Stimulated activated CD4-positive, alpha-beta T cell treated with anti-CD3 and anti-CD28 coated beads, Interleukin-12 subunit alpha, Interleukin-12 subunit beta, amount 100 ng/mL, for 24 hours (primary cell): ENCODE measurements around the gene ELANE.
"Not testable (repeated sequence)": the region's sequence is repeated elsewhere in the genome, so short reads cannot be mapped to it uniquely, and the experiment has no call there.

Experiments used
- DNase-seq, 2 experiments: peaks; one replicate each; pipeline ENCODE4 v3.0.0-alpha.2; 2020; ENCODE audit warnings: low read depth in 2 of 2

Gene ELANE

DNA sequence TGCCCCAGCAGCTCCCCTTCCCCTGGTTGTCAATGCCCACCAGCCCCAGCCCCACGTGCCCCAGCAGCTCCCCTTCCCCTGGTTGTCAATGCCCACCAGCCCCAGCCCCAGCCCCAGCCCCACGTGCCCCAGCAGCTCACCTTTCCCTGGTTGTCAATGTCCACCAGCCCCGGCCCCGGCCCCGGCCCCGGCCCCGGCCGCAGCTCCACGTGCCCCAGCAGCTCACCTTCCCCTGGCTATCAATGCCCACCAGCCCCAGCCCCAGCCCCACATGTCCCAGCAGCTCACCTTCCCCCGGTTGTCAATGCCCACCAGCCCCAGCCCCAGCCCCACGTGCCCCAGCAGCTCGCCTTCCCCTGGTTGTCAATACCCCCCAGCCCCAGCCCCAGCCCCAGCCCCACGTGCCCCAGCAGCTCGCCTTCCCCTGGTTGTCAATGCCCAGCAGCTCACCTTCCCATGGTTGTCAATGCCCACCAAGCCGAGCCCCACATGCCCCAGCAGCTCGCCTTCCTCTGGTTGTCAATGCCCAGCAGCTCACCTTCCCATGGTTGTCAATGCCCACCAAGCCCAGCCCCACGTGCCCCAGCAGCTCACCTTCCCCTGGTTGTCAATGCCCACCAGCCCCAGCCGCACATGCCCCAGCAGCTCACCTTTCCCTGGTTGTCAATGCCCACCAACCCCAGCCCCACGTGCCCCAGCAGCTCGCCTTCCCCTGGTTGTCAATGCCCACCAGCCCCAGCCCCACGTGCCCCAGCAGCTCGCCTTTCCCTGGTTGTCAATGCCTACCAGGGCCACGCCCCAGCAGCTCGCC lies 26.9 kb downstream of the ELANE start:
- DNase-seq, result not testable (repeated sequence)

- DNase-seq, result no peak
Observed at GRCh38 chr19:879711-880438, 27.8 kb downstream of the ELANE start.

DNA sequence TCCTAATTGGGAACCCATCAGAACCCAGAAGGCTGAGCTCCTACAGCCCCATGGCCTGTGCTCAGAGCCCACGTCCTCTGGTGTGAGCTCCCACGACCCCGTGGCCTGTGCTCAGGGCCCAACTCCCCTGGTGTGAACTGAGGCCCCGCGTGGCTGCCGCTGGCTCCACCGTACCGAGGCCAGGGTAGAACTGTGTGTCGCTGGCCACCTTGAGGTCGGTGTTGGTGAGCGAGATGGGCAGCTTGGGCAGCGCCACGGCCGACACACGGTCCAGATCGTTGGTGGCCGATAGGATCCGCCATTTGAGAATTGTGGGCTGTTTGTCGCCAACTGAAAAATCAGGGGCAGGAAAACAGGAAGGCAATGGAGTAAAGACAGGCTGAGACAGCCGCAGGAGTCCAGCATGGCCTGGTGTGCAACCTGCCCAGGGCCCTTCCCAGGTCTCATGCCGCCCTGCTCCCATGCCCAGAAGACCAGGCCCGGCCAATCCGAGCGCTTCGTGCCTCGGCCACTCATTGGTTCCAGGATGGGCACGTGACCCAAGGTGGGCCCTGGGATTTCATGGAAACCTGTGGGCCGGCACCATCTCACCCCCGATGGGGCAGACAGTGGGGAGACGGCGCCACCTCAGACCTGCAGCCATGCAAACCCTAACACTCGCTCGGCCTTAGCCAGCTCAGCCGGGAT lies 29.4 kb downstream of the ELANE start:
- DNase-seq, result no peak

GRCh38 chr19:882871-883497 lies 30.9 kb downstream of the ELANE start:
- DNase-seq, result no peak

GRCh38 chr19:883661-884211 lies 31.6 kb downstream of the ELANE start:
- DNase-seq, result no peak

GRCh38 chr19:884420-885211 lies 32.5 kb downstream of the ELANE start:
- DNase-seq, result no peak

DNA sequence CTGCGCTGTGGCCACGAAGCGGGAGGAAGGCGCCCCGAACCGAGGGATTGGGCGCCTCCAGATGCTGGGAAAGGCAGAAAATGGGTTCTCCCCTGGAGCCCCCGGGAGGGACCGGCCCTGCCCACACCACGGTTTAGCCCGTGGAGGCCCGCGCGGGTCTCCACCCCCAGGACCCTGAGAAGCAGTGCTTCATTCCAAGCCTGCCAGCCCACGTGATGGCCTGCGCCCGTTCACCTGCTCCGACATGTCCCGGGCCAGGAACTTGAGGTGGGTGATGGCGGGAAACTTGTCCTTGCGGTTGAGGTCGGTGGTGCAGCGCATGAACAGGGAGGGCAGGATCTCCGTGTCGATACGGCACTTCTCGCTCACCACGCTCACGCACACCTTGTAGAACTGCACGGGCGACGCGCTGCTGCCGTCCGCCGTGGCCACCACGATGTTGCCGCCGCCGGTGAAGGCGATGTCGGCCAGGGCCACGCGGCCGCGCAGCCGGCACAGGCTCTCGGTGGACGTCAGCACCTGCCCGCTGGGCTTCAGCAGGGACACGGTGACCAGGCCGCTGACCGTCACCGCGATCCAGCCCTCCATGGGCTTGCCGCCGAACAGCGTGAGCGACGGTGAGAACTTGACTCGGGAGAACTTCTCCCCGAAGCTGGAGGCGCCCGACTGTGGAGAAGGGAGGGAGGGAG lies 33.6 kb downstream of the ELANE start:
- no peak for DNase-seq

GRCh38 chr19:887072-887471 lies 35.0 kb downstream of the ELANE start:
- DNase-seq, result no peak

DNA sequence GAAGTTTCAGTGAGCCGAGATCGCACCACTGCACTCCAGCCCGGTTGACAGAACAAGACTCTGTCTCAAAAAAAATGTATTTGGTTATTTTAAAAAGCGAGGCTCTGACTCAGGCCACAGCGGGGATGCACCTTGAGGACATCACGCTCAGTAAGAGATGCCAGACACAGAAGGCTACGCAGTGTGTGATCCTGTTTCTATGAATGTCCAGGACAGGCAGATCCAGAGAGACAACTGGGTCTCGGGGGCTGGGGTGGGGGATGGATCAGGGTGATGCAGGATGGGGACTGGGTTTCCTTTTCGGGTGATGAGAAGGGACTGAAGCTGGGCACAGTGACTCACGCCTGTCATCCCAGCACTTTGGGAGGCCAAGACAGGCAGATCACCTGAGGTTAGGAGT lies 35.5 kb downstream of the ELANE start:
- no peak for DNase-seq

DNA sequence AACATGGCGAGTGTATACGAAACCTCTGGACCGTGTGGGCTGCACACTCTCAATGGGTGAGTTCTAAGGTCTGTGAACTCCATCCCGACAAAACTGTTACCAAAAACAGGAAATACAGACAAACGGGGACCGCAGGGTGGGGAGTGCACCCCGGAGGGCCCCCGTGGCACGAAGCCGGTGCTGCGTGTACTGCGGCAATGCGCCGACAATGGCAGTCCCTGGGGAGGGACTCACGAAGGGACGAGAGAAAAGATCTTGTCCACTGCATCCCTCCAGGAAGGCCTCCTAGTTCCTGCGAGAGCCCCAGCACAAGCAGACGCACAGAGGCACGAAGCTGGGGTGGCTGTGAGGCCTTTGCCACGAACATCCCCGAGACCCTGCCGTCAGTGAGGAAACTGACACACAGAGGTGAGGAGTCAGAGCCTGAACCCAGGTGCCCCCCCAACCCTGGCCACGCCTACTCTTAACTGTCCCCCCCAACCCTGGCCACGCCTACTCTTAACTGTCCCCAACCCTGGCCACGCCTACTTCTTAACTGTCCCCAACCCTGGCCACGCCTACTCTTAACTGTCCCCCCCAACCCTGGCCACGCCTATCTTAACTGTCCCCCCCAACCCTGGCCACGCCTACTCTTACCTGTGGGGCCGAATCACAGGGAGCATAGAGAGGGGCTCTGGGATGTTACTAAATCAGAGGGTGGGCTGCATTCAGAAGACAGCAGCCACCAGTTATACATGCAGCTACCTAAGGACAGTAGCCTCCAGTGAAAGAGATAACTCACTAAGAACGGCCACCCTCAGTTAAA lies 36.7 kb downstream of the ELANE start:
- no peak for DNase-seq

DNA sequence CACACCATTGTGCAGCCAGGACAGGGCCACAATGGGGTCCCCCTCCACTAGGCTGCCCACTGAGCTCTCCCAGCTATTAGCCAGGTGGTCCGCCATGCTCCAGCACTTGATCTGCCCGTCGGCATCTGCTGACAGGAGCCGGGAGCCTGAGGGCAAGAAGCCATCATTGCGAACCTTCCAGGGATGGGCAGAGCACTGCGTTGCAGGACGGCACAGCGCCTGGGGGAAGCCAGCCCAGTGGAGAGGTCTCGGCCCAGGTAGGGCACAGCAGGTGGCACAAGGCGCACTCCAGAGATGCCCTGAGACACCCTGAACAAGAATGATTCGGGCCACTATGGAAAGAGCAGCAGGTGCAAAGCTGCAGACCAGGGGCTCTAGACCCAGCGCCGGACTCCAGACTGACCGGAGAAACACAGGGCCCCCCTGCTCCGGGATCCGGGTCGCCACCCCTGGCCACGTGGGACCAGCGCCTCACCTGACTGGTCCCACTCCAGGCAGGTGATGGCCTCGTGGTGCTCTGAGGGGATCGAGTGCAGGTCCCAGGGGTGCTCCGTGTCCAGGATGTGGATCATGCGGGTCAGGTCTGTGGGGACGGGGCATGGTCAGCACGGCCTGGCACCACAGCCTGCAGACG lies 37.7 kb downstream of the ELANE start:
- DNase-seq, result no peak

GRCh38 chr19:890831-891230 lies 38.7 kb downstream of the ELANE start:
- no peak for DNase-seq

- DNase-seq, result not testable (repeated sequence)
Observed at GRCh38 chr19:891421-892200, 39.5 kb downstream of the ELANE start.

GRCh38 chr19:892243-892893 lies 40.3 kb downstream of the ELANE start:
- no peak for DNase-seq

DNA sequence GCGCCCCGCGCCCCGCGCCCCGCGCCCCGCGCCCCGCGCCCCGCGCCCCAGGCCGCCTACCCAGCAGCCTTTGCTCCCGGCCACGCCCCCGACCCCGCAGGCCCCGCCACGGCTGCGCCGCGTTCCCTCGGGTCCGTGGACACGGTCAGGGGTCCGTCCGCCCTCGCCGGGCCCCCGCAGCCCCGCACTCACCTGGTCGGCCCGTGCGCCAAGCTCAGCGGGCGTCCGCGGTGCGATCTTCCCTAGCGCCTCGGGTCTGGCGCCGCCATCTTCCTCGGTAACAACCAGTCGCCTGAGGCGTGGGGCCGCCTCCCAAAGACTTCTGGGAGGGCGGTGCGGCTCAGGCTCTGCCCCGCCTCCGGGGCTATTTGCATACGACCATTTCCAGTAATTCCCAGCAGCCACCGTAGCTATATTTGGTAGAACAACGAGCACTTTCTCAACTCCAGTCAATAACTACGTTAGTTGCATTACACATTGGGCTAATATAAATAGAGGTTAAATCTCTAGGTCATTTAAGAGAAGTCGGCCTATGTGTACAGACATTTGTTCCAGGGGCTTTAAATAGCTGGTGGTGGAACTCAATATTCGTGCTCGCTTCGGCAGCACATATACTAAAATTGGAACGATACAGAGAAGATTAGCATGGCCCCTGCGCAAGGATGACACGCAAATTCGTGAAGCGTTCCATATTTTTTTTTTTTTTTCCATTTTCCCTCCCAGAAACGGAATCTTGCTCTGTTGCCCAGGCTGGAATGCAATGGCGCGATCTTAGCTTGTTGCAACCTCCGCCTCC lies 41.0 kb downstream of the ELANE start, which contains the start of the genes MED16 and RNU6-9:
Gene MED16, minus strand, starts transcription at position 294 of the 796 bp plus-strand sequence. CDS start 2,056 bp downstream, outside the sequence.
Gene RNU6-9, plus strand, starts transcription at position 591 of the 796 bp plus-strand sequence.
- peak; percentile 74 to 83 for DNase-seq

DNA sequence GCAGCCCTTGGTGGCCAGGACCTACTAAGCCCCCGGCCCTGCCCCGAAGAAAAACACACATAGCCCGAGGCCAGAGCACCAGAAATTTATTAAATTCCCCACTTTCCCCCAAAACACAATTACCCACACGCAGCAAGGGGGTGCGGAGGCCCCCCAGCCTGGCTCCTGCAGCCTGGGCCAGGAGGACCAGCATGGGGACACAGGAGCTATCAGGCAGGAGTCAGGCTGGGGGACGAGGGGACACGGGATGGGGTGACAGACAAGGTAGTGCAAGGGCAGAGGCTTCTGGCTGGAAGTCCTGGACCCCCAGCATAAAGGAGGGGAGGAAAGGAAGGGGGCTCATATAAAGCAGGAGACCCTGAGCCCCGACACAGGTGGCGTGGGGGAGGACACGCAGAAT lies 44.3 kb downstream of the ELANE start:
- DNase-seq, result no peak

DNA sequence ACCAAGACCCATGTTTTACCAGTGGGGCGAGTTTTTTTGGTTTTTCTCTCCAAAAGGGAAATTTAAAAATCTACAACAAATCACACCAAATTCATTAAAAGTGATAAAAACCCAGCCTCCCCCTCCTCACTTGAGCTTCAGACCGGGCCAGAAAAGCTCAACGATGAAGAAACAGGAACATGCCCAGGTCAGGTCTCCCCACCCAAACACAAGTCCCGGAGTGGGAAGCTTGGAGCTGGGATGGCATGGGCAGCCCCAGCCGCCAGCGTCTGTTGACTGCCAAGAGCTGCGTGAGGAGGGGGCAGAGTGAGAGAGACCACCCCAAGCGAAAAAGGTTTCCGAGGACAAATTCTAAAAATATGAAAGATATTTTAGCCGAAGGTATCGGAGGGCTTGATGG lies 44.9 kb downstream of the ELANE start:
- no peak for DNase-seq
